GM19238 (cell line): ENCODE measurements around the gene TLE7.

Experiments used
- DNase-seq: peaks from one replicate; pipeline ENCODE4 v3.0.0; 2011; ENCODE audit warnings: low spot score; ENCODE audit not compliant: insufficient read length

TLE7 gene

DNA sequence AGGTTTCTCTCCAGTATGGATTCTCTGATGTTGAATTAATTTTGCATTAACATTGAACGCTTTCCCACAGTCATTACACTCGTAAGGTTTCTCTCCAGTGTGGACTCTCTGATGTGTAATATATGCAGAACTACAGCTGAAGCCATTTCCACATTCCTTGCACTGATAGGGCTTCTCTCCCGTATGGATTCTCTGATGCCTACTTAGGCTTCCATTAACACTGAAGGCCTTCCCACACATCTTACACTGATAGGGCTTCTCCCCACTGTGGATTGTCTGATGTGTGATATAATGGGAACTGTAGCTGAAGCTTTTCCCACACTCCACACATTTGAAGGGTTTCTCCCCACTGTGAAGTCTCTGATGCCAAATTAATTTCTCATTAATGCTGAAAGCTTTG is 7.2 kb upstream of the TLE7 start:
- DNase-seq: no peak

DNA sequence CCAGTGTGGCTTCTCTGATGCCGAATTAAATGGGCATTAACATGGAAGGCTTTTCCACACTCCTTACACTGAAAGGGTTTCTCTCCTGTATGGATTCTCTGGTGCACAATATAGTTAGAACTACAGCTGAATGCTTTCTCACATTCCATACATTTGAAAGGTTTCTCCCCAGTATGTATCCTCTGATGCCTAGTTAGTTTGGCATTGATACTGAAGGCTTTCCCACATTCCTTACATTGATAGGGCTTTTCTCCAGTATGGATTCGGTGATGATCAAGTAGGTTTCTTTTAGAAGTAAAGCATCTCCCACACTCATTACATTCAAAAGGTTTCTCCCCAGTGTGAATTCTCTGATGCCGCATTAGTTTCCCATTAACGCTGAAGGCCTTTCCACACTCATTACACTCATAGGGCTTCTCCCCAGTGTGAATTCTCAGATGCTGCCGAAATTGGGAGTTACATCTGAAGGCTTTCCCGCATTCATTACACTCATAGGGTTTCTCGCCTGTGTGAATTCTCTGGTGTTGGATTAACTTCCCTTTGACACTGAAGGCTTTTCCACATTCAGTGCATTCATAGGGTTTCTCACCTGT is 6.5 kb upstream of the TLE7 start:
- no peak for DNase-seq

DNA sequence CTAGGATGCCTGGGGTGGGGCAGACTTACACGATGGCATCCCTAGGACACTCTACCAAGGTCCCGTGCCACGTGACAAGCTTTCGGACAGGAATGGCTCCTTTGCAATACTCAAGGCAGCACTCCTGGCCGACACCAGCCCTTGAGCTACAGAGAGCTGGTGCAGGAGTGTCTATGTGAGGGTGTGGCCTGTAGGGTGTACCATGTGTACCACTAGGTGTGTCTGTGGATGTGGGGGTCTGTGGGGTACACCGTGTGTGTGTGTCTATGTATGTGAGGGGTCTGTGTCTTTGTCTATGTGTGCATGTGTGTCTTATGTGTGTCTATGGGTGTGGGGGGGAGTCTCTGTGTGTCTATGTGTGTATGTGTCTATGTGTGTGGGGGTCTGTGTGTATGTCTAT is 1.9 kb upstream of the TLE7 start:
- no peak for DNase-seq

DNA sequence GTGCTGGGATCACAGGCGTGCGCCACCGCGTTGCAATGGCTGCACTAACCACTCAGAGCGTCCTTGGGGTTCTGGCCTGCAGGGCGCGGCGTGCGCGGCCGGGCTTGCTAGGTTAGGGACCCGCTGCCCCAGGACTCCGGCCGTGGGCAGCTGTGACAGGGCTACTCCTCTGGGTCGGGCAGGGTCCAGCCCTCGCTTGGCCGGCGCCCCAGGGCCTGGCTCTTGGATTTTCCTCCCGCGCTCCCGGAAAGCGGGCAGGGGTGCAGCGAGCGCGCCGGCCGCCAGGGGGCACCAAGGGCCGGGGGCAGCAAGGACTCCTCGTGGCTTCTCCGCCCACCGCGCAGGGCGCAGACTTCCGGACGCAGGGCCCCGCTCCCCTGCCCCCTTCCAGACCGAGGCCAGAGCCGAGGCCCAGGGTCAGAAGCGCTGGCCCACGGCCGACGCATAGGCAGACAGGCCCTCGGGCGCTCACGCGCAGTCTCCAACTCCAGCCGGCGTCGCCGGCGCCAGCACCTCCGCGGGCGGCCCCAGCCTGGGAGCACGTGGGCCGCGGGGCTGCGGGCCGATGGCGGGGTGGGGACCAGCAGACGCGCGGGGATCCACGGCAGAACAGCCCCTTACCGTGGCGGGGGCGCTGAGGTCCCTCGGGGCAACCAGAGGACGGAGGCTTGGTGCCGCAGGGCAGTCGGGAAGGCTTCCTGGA is 355 bp downstream of the TLE7 start:
- no peak for DNase-seq

DNA sequence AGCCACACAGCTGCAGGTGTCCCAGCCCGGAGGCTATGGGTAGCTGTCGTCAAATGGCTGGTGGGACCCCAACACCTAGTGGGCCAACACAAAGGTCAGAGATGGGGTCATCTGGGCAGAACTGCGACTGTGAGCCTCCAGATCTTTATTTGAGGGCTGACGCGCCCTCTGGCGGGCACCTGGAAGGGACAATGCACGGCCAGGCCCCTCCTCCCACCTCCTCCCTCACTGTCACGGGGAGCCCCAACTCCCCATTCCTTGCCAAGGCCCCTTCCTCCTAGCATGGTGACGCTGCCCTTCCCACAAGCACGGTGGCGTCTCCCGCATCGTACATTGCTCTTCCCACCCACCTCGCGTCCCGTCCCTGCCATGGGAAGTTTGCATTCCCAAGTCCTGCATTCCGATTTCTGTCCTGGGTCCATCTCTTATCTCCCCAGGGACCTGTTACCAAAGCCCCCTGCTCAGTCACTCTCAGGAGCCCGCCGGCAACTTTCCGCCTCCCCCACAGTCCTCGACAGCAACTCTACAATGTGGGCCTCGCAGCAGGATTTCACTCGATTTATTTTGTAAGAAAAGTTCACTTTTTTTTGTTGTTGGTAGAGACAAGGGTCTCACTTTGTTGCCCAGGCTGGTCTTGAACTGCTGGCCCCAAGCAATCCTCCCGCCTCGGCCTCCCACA is 1.0 kb downstream of the TLE7 start:
- no peak for DNase-seq

DNA sequence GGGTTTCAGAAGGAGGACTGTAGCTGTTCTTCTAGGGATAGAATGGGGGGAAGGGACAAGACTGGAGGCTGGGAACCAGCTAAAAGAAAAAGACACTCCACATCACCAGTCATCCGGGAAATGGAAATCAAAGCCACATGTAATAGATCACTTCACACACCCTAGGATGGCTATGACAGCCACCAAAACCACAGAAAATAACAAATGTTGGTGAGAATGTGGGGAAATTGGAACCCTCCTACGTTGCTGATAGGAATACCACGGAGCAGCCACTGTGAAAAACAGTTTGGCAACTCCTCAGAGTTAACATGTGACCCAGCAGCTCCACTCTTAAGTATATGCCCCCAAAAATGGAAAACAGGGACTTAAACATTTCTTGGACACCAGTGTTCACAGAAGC is 2.3 kb downstream of the TLE7 start:
- DNase-seq: no peak

DNA sequence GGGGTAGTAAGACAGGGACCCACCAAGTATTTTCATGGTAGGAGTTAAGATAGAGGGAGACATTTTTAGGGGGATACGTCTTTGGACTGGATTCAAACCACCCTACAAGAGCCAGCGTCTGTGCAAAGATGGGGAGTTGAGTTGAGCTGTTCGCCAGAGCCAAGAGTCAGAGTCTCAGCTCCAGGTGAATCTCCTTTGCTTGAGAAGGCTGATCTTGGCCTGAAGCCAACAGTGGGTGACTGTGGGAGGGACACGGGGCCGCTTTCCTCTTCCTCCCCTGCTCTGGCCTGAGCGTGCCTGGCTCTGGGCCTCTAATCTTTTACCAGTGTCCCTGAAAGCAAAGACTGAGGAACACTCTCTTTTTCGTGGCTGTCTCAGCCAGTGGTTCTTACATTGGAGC is 5.4 kb downstream of the TLE7 start:
- no peak for DNase-seq

DNA sequence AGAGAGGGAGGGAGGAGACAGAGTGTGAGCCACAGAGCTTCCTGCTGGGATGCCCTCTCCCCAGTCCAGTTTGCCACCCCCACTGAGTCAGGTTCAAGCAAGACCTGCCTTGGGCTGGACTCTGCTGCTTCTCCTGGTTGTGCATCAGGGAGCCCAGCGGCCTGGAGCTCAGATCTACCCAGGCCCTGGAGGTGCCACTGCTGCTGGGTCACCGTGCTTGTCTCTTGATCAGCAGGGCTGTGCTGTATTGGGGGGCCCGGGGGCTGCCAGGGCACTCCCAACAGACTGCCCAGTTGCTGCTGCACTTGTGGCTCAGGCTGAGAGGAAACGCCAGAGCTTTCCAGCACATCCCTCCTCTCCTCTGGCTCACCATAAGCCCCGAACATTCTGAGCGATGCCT is 8.9 kb downstream of the TLE7 start:
- no peak for DNase-seq

DNA sequence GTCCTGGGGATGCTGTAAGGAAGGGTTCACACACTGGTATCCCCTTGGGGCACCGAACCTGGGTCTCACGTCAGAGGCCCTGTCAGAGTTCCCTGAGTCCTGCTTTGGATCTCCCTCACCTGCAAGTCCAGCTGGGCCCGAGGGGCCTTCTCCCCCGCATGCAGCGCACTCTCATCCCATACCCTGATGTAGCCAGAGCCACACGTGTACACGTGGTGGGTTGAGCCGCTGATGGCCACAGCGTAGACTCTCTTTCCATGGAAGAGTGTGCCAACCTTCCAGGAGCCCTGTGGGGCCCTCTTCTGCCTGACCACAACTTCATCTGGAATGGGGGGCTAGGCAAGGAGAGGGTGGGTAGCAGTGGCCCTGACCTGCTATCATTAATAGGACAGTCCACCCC is 9.9 kb downstream of the TLE7 start:
- DNase-seq: no peak

DNA sequence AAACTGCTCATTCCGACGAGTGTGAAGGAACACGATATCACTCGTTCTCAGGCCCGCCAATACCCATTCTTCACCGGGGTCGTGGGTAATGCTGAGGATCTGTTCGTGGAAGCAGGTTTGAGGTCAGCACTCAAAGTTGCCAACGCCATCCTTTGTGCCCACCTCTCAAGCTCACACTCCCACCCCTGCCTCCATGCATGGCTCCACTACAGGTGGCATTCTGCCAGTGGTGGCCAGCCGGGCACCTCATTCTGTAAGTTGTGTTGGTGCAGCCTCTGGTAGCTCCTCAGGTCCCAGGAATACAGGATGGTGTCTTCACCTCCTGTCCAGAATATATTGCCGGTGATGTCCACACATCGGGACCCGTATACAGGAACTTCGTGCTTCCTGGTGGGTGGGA is 10.7 kb downstream of the TLE7 start:
- DNase-seq: no peak

DNA sequence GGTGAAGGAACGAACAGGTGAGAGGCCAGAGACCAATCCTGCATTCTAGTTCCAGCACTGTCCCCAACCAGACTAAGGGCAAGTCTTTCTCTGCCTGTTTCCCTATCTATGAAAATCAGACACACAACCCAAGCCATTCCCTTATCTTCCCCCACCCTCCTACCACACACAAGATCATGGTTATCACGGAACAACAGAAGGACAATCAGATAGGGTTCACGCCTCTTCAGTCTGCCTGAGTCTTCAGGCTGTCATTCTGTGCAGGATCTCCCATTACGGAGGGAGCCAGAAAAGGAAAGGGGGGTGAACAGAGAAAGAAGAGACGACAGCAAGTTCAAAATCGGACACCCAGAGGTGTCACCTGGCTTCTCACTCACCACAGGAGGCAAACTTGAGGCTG is 11.1 kb downstream of the TLE7 start:
- no peak for DNase-seq

DNA sequence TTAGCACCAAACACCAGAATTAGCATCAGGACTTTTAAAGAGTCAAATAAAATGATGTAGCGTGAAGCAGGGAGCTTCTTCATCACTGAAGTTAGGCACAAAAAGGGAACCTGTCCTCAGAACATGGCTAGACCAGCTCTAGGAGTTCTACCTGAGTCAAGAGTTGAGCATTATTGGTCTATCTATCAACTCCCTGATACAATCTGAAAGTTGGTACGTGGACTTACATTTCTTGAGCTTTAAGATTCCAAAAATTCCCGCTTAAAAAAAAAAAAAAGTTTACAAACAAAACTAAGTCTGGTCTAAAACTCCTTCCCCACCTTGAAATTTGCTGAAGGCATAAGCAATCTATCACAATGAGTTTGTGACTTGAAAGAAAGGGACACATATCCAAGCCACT is 12.3 kb downstream of the TLE7 start:
- DNase-seq: no peak

DNA sequence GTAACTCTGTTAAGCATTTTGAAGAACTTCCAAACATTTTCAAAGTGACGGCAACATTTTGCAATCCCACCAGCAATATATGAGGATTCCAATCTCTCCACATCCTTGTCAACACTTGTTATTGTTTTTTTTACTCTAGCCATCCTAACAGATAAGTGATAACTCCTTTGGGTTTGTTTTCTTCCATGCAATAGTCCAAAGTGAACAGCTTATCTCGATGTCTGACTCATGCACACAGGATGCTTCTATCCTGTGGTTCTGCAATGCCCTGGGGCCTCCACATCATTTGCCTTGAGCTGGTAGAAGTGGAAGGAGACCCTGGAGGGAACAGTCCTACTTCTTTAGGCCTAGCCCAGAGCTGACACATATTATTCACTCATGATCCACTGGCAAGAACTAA is 13.0 kb downstream of the TLE7 start:
- DNase-seq: no peak

DNA sequence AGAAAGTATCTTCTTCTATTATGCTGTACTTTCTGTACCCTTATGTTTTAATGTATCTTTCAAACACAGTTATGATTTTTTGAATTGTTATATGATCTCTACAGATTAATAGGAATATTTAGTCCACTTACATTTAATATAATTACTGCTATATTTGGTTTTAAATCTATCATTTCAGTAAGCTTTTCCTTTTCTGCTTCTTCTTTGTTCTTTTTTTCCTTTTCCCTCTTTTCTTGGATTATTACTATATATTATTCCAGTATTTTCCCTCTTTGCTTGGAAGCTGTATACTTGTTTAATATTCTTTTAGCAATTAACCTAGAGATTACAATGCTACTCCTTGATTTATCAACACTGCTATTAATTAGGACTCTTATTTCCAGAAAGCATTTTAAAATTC is 13.5 kb downstream of the TLE7 start:
- DNase-seq: no peak

DNA sequence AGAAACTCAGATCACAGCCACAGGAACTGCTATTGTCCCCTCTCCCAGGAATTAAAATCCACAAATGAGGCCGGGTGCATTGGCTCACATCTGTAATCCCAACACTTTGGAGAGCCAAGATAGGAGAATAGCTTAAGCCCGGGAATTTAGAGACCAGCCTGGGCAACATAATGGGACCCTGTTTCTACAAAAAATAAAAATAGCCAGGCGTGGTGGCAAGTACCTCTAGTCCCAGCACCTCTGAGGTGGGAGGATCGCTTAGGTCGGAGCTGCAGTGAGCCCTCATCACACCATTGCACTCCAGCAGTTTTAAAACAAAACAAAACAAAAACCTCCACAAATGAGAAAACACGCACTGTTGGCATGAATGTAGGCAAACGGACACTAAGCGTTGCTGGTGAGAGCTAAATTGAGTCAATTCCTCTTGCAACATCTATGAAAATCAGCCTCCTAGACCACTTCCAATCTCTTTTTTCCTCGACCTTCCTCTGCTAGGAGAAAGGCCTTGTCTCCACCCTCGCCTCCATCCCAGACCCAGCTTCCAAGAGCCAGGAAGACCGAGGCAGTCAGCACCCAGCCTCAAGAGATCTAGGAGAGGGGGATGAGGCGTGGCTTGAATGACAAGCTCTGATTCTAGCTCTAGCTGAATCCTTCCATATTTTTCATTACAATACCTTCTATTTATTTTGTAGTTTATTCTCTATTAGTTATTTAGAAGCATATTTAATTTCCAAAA is 14.8 kb downstream of the TLE7 start:
- DNase-seq: no peak

DNA sequence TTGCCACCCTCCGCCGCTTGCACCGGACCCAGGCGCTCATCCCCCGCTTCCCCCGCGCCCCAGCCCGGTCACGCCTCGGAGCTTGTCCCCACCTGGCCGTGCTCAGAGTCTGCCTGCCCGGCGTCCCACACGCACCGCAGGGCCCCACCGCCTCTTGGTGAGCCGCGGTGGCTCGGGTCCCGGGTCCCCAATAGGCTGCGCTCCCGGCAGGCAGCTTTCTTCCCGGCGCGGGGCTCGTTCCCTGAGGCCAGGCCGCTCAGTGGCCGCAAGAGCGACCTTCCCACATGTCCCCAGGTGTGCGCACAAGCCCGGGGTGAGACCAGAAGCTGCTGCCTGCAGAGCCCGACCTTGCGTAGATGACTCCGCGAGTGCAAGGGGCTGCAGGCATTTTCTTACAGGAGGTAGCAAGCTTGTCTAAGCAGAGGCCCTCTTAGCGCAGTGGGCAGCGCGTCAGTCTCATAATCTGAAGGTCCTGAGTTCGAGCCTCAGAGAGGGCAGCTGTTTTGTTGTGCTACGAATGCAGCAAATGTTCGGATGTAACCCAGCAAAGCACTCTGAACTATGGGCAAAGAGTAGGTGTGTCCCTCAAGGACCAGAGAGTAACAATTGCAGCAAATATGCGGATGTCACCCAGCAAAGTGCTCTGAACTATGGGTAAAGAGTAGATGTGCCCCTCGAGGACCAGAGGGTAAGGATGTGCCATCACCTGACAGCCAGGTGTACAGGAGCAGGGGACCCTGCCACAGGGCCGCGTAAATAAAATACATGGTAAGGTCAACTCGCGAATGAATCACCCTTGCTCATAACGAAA is 15.6 kb downstream of the TLE7 start:
- DNase-seq: no peak

DNA sequence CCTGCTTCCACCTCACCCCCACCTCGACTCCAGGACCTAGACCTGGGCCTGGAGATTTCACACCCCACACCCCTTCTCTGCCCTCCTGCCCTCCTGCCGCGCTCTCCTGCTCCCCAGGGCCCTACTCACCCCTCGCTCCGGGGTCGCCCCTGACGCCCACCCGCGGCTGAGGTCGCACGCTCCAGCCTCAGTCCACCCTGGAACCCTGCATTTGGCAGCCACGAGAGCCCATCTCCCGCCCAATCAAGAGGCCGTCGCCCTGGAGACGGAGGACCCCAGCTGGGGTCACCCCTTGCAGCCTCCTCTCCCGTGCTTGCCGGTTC is 16.1 kb downstream of the TLE7 start:
- DNase-seq: no peak

DNA sequence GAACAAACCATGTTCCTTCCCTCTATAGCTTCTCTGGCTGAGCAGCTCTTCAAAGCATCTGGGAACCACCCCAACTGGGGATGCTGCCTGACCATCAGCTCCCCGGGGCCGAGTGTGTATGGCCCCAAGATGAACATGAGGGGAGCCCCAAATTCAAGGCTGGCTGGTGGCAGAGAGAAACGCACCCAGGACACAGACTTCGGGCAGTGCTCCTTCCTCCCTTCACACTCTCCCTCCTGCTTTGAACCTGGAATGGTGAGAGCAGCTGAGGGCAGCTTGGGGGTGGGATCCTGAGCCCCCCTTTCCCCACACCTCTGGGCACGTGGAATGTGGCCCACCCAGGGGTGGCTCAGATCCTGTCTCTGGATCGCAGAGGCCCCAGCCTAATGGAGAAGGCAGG is 17.2 kb downstream of the TLE7 start:
- no peak for DNase-seq

DNA sequence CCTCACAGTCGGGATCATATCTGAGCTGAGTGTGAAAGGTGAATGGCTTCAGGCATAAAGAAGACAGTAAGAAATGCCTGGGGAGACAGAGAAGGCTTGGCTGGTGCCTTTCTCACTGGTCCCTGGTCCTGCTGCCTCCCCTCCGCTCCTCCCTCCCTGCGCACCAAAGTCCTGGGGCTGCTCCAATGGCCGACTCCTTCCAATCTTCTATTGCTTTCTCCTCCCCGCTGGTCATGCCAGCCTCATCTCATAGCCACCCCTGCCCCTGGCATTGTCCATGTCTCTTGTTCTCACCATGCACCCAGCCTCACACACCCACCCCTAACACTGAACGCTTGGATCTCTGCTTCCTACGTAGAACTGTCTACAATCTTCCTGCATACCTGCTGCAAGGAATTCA is 18.0 kb downstream of the TLE7 start:
- DNase-seq: no peak

DNA sequence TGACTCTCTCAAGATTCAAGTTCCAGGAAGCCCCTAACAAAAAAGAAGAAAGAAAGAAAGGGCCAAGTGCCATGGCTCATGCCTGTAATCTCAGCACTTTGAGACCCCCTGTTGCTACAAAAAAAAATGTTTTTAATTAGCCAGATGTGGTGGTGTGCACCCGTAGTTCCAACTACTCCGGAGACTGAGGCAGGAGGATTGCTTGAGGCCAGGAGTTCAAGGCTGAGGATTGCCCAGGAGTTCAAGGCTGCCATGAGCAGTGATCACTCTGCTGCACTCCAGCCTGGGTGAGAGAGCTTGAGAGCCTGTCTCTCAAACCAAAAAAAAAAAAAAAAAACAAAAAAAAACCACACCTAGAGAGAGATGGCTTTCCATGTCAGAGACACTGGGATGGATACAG is 18.8 kb downstream of the TLE7 start:
- DNase-seq: no peak

DNA sequence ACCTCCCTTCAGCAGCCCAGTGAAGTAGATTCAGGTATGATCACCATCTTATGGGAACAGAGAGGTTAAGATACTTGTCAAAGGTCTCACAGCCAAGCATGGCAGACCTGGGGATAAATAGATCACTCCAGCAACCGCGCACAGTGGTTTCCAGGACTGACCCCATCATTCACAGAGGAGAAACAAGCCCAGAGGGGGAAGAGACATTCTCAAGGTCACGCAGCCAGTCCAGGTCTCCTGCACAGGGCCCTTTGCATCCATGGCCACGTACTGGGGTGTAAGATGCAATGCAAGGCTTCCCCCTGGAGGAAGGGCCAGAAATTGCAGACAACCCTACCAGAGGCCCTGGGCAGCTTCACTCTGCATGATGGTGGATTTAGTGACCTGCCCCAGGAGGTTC is 19.9 kb downstream of the TLE7 start:
- no peak for DNase-seq

DNA sequence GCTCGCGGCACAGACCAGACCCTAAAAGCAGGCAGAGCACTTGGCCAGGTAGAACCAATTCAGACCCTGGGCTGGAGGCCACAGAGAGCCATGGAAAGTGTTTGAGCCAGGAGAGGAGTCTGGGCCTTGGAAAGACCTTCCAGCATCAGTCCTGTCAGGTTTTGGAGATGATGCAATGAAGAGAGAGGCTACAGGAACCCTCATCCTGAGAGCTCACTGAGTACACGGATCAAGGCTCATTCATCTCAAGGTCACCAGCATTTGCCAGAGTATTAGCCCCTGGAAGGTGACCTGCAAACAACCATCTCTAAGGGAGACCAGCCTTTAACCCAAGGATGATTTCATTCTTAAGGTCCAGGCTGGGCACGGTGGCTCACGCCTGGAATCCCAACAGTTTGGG is 27.8 kb downstream of the TLE7 start:
- no peak for DNase-seq
